ENCODE measurements around the gene CPA4. TPM values are rescaled to one million over a fixed set of nuclear protein-coding genes. Genes with fewer than 3 reads are reported as not detected.

The CPA4 gene
- total RNA-seq, 6 experiments from 2014 or later: not detected

DNA sequence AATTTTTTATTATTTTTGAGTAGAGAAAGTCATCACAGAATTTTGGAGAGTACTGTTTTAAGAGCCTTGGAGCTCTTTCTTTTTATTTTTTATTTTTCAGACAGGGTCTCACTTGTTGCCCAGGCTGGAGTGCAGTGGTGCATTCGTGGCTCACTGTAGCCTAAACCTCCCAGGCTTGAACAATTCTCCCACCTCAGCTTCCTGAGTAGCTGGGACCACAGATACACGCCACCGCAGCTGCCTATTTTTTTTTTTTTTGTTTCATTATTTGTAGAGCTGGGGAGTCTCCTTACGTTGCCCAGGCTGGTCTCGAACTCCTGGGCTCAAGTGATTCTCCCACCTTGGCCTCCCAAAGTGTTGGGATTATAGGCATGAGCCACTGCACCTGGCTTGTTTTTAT, 10.6 kb downstream of the CPA4 start:
- no peak overlapping the region for H3K4me3 ChIP-seq
- TF ChIP-seq, protein P1, sequence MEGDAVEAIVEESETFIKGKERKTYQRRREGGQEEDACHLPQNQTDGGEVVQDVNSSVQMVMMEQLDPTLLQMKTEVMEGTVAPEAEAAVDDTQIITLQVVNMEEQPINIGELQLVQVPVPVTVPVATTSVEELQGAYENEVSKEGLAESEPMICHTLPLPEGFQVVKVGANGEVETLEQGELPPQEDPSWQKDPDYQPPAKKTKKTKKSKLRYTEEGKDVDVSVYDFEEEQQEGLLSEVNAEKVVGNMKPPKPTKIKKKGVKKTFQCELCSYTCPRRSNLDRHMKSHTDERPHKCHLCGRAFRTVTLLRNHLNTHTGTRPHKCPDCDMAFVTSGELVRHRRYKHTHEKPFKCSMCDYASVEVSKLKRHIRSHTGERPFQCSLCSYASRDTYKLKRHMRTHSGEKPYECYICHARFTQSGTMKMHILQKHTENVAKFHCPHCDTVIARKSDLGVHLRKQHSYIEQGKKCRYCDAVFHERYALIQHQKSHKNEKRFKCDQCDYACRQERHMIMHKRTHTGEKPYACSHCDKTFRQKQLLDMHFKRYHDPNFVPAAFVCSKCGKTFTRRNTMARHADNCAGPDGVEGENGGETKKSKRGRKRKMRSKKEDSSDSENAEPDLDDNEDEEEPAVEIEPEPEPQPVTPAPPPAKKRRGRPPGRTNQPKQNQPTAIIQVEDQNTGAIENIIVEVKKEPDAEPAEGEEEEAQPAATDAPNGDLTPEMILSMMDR (IDR thresholded peaks at IDR 0.05): no peak
- TF ChIP-seq POLR2A (IDR thresholded peaks at IDR 0.05): no peak
- no peaks in the 10 kb centered on the region for H3K4me1 ChIP-seq
- no peak overlapping the region for H3K27ac ChIP-seq
- H3K9me3 ChIP-seq: no peaks in the 10 kb centered on the region
- intact Hi-C loops (cut with DNase I): no loop called here
- DNase-seq: no peak
- H3K36me3 ChIP-seq: no peaks in the 10 kb centered on the region
- ATAC-seq: no peak
- no peaks in the 10 kb centered on the region for H3K27me3 ChIP-seq
- 38% methylated on average over 5 of the region's 5 CpGs for WGBS (ENCODE audit: insufficient coverage, low coverage, low lambda C conversion rate, missing lambda C conversion rate)

DNA sequence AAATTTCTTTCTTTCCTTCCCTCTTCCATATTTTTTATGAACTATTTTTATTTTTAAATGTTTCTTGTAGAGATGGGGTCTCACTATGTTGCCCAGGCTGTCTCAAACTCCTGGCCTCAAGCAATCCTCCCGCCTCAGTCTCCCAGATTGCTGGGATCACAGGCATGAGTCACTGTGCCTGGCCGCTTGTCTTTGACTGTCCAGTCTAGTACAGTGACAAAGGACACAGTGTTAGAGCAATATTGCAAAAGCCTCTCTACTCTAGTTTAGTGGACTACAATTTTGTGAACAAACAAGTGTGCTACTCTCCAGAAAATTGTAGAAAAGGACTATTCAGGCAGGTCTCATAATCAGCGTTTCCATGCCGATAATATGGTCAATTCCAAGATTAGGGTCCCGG, 11.0 kb downstream of the CPA4 start:
- no peaks in the 10 kb centered on the region for H3K9me3 ChIP-seq
- H3K36me3 ChIP-seq: no peaks in the 10 kb centered on the region
- WGBS (ENCODE audit: insufficient coverage, low coverage, low lambda C conversion rate, missing lambda C conversion rate): 72% methylated on average over 5 of the region's 5 CpGs
- intact Hi-C loops (cut with DNase I): no loop called here
- no peaks in the 10 kb centered on the region for H3K27me3 ChIP-seq
- DNase-seq (no peak), ATAC-seq (no peak)
- no peak overlapping the region for H3K27ac ChIP-seq
- H3K4me1 ChIP-seq: no peaks in the 10 kb centered on the region
- no peak for TF ChIP-seq POLR2A (IDR thresholded peaks at IDR 0.05)
- TF ChIP-seq, protein P1 (IDR thresholded peaks at IDR 0.05): no peak
- no peak overlapping the region for H3K4me3 ChIP-seq

DNA sequence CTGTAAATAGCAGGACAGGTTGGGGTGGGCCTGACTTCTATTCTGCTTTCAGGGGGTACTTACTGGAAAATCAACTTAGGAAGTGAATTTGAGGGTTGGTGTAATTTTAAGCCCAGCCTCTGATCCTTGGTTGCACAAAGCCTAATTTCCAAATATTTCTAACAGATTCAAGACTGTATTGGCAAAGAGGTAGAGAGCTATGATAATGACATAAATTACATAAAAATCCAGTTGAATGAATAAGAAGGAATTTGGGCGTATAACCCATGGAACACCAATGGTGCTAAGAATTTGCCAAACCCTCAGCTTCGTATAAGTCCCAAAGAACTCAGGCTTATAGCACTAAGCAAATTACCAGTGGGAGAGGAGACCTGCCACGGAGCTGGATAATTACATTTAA, 11.9 kb downstream of the CPA4 start:
- Histone ChIP-seq H3K27ac (no peak overlapping the region), H3K27me3 (no peaks in the 10 kb centered on the region), H3K4me1 (no peaks in the 10 kb centered on the region), H3K4me3 (no peak overlapping the region), H3K36me3 (no peaks in the 10 kb centered on the region), H3K9me3 (no peaks in the 10 kb centered on the region)
- intact Hi-C loops (cut with DNase I): no loop called here
- 85% methylated on average over 3 of the region's 3 CpGs for WGBS (ENCODE audit: insufficient coverage, low coverage, low lambda C conversion rate, missing lambda C conversion rate)
- no peak for DNase-seq
- TF ChIP-seq POLR2A (IDR thresholded peaks at IDR 0.05): no peak
- TF ChIP-seq, protein P1 (IDR thresholded peaks at IDR 0.05): no peak
- ATAC-seq: no peak

DNA sequence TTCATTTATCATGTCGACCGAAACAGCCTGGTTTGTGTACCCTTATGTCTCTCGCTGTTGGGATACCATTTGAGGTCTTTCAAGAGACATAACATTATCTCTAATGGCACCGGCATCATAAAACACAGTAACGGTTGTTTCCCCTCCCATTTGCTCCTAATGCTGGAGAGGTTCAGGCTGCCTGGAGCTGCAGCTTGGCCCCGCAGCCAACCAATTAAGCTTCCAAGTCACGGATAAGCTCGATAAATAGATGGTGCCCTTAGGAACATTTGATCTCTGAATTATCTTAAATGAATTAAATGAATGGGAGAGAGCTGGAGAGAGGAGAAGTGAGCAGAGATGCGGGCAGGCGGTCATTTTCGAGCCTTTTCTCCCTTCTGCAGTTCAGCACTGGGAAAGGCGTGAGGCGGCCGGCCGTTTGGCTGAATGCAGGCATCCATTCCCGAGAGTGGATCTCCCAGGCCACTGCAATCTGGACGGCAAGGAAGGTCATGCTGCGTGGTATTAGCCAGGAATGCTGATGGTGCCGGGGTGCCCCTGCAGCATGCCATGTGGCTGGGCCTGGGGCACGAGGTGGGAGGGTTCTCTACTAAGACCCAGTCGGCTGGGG, 12.6 kb downstream of the CPA4 start:
- DNase-seq (no peak), ATAC-seq (no peak)
- WGBS (ENCODE audit: insufficient coverage, low coverage, low lambda C conversion rate, missing lambda C conversion rate): 89% methylated on average over 11 of the region's 21 CpGs
- no peaks in the 10 kb centered on the region for H3K36me3 ChIP-seq
- TF ChIP-seq POLR2A (IDR thresholded peaks at IDR 0.05): no peak
- TF ChIP-seq, protein P1 (IDR thresholded peaks at IDR 0.05): no peak
- H3K27ac ChIP-seq: no peak overlapping the region
- intact Hi-C loops (cut with DNase I): no loop called here
- no peaks in the 10 kb centered on the region for H3K27me3 ChIP-seq
- no peaks in the 10 kb centered on the region for H3K4me1 ChIP-seq
- H3K9me3 ChIP-seq: no peaks in the 10 kb centered on the region
- H3K4me3 ChIP-seq: no peak overlapping the region

DNA sequence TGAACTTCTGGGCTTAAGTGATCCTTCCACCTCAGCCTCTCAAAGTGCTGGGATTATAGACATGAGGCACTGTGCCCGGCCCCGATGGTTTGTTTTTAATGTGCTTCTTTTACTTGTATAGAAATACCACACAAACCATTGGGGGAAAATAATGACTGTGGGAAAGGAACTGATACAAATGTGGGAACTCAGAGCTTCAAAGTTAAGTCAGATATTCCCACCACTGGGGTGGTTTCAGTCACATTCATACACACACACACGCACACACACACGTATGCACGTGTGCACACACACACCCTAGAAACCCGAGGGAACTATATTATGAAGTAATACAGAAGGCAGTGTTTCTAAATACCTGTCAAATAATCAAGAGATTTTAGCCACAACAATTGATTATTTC, 17.0 kb downstream of the CPA4 start:
- ATAC-seq: no peak

More for the DNA sequence above, 17.0 kb downstream of the CPA4 start:
- no peaks in the 10 kb centered on the region for H3K9me3 ChIP-seq
- TF ChIP-seq POLR2A (IDR thresholded peaks at IDR 0.05): no peak
- TF ChIP-seq, protein P1 (IDR thresholded peaks at IDR 0.05): no peak
- no peak for DNase-seq
- no peaks in the 10 kb centered on the region for H3K36me3 ChIP-seq
- intact Hi-C loops (cut with DNase I): no loop called here
- 62% methylated on average over 6 of the region's 6 CpGs for WGBS (ENCODE audit: insufficient coverage, low coverage, low lambda C conversion rate, missing lambda C conversion rate)
- H3K4me1 ChIP-seq: no peaks in the 10 kb centered on the region
- no peak overlapping the region for H3K27ac ChIP-seq
- H3K4me3 ChIP-seq: no peak overlapping the region
- H3K27me3 ChIP-seq: no peaks in the 10 kb centered on the region
